SIG-M5 treated with dmso at 0.1 percent for 504 hours (cell line): ENCODE results near the gene HEXD.
"Not testable (repeated sequence)": the region's sequence is repeated elsewhere in the genome, so short reads cannot be mapped to it uniquely, and the experiment has no call there.

Experiments used
- DNase-seq: peaks from one replicate; lab custom pipeline; 2025; ENCODE audit not compliant: unreplicated experiment; lab: John Stamatoyannopoulos, UW

Gene HEXD

DNA sequence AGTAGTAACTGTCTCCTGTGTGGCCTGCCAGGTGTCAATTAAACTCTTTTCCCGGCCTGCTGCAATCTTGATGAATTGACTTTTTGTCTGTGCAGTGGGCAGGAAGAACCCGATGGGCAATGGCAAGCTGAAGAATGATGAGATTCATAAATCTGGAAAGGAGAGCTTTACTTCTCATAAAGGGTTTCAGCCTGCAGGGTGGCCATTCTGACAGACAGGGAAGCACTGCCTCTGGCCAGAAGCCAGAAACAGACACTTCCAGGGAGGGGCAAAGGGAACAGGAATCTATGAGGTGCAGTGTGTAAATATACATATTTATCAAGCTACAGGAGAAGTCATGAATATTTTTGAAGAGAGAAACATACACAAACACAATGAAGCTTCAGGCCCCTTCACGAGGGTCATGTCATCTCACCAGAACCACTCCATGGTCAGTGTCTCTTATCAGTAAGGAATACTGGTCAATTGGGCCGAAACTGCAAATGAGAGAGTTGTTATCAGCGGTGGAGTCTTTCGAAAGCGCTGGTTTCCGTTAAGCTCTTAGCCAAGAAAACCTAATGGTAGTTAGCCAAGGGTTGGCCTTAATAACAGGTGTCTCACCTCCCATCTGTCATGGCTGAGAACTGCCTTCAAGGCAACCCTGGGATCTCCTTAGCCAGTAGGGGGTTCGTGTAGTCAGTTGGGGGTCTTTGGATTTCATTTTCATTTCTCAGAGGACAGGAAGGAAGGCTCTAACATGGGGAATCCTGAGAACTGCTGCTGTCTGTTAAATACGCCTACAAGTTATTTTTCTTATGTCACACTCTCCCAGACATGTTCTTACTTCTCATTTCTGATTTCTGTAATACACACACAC is 39.2 kb downstream of the HEXD start:
- no peak for DNase-seq

DNA sequence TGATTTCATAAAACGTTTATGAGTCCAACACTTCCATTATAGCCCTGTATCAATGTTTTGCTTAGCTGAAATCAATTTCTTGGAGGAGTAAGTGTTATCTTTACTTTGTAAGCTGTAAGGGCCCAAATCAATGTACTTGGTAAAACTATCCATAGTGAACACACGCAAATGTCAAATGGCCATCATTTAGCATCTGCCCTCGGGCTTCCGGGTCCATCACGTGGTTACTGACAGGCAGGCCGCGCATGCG is 39.7 kb downstream of the HEXD start:
- peak; percentile 89 for DNase-seq

DNA sequence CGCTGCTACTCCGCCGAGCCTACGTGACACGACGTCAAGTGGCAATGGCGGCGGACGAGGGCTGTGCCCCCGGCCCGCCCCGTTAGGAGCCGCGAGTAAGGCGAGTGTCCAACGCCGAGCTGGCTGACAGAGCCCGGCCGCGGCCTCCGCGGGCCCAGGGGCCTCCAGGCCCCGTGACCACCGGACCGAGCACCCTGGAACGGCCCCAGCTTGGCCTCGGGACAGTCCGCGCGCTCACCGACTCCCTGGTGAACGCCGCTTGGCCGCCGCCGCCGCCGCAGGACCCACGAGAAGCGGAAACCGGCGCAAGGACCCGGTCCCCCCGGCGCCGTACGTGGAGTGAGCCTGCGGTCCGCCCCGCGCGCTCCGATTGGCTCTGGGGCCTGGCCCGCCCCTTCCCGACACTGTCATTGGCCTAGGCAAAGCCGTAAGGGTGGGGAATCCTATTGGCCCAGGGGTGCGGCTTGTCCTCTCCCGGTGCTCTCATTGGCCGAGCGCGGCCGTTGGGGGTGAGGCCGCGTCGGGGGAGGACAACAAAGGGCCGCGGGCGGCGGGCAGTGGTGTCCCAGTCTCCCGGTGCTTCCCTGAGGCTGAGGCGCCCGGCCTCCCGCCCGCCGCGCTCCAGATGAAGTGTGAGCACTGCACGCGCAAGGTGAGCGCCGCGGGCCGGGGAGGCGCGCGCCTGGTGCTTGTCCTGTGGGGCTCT is 40.2 kb downstream of the HEXD start, which contains the start of gene NARF:
TSS of gene NARF (plus strand) at position 563 of the 706 bp plus-strand sequence. CDS start at position 626, 63 bp downstream.
- peak; percentile 99 for DNase-seq

DNA sequence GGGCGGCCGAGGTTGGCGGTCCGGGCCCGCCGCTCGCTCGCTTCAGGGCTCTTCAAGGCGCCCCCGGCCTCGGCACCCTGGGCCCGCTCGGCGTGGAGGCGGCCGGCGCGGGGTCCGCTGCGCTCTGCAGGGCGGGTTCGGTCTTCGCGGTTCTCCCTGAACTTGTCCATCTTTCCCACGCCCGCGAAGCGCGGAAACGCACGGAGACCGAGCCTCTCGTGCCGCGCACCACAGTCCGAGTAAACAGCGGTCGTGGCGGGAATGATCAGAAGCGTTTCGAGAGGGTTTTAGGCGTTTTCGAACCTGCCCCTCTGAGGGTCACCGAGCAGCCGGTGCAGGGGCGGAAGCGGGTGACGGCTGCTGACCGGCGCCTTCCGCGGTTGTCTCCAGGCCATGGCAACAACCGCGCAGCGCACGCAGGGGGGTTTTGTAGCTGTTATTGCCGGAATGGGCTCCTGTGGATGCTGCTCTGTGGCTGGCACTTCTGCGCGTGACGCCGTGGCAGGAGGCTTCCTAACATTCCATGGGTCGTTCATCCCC is 40.8 kb downstream of the HEXD start:
- peak; percentile 16 for DNase-seq

DNA sequence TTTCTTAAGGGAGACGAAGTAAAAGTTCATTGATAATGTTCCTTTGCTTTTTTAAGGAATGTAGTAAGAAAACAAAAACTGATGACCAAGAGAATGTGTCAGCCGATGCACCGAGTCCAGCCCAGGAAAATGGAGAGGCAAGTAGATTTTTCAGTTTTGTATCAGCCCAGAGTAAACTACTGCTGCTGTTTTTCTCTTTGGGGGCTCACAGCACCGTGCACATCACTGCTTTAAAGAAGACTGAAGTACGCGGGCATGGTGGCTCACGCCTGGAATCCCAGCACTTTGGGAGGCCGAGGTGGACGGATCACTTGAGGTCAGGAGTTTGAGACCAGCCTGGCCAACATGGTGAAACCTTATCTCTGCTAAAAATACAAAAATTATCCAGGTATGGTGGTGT is 41.8 kb downstream of the HEXD start:
- not testable (repeated sequence) for DNase-seq

DNA sequence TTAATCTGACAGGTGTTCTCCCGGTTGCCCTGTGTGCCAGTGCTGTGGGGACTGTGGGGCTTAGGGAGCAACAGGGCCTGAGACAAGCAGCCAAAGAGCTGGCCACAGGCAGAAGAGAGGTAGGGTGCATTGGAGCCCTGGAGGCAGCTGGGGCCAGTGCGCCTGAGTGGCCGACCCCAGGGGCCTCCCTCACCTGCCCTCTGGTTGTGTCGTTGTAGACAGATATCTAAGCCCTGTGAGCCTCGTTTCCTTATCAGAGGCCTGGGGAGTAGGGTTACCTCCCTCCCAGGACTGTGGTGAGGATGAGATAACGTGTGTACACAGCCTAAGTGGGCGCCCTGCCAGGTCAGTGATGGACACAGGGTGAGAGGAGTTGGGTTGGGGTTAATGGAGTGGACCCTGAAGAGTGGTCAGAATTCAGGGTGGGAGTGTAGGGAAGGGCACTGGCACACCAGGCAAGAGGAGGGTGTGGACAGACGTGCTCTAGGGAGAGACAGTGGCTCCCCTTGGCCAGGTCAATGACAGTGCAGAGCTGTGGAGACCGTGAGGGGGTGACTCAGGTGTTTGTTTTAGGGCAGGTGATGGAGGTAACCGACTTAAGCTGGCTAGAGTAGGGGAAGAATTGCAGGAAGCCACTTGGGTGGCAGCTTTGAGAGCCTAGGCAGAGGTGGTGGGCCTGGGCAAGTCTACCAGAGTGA is 43.8 kb downstream of the HEXD start:
- no peak for DNase-seq

DNA sequence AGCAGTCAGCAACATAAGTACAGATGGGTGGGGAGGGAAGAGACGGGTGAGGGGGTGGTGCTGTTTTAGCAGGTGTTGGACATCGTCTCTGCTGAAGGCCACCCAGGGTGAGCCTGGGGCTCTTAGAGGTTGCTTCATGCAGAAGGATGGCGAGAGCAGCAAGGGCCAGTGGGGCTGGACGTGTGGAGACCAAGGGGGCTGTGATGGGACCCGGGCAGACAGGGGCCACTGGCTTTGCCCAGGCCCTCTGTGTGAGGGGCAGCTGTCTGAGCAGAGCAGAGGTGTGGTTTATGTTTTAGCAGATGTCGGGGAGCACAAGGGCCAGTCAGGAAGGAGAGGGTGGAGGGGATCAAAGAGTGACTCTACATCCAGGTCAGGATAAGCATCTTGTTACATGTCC is 45.2 kb downstream of the HEXD start:
- no peak for DNase-seq

DNA sequence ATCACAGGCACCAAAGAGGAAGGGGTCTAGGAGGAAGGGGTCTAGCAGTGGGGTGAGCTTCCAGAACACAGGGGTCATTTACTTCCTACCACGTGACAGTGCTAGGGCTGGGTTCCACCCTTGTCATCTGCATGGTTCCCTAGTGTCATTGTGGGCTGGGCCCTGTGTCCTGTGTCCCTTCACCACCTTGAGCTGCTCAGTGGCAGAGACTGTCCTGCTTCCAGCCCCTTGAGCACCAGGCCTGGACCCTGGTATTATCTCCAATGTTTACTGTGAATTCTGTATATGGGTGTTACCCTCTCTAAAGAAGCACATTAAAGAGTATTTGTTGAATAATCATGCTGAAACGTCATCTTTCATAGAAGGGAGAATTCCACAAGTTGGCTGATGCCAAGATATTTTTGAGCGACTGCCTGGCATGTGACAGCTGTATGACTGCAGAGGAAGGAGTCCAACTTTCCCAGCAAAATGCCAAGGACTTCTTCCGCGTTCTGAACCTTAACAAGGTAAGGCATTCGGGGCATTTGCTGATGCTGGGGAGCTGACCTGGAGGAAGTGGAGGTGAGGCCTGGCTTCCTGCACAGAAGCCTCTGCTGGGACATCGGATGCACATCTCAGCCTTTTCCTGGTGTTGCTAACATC is 45.9 kb downstream of the HEXD start:
- no peak for DNase-seq

DNA sequence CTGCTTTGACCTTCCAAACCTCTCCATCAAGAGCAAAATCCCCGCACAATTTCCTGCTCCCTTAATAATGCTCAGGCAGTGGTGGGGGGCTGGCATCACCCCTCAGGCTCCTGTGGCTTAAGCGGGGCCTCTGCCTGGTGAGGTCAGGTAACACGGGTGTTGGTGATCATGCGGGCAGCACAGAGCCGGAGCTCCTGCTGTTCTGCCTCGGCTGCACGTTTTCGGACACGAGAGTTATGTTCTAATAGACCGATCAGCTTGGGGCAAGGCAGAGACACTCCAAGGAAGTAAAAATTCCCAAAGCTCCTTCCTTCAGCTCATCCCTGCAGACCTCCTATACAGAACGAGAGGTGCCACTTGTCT is 46.4 kb downstream of the HEXD start:
- no peak for DNase-seq

DNA sequence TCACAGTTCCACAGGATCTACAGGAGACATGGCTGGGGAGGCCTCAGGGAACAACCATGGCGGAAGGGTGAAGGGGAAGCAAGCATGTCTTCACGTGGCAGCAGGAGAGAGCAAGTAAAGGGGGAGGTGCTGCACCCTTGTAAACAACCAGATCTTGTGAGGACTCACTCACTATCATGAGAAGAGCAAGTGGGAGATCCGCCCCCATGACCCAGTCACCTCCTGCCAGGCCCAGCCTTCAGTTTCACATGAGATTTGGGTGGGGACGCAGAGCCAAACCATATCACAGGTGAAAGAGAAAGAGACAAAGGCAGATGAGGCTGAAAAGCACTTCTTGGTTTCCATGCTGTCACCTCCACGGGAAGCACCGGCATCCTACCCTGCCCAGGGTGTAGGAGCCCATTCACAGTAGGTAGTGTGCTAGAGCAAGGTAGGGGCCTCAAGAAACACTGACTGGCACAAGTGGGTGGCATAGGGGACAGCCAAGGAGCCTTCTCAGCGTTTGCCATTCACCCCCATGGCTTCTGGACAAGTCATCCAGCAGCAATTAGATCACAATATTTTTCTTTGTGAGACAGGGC is 47.0 kb downstream of the HEXD start:
- DNase-seq = no peak

DNA sequence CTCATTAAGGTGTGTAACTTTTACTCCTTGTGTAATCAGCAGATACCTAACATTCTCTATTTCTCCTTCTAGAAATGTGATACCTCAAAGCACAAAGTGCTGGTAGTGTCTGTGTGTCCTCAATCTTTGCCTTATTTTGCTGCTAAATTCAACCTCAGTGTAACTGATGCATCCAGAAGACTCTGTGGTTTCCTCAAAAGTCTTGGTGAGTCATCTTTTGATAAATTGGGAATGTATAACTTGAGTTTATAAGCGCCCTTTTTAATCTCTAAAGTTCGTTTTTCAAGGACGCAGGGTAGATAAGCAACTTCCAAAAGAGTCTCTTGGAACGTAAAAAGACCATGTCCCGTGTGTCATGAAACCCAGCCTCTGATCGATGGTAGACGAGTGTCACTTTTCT is 50.5 kb downstream of the HEXD start:
- DNase-seq = no peak

DNA sequence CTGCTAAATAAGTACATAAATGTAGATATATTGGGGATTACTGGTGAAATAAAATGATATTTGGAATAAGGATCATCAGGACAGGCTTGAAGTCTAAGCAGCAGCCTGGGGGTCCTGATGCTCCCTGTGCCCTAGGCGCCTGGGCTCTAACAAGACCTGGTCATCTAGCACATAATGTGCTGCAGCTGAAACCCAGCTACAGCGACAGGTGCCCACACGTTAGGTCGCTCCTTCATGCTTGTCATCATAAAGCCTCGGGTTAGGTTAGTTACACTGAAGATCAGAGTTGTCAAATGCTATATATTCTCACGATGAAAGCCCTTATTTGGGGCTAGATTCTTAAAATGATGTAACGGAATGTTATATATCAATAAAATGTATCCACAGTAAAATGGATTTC is 51.9 kb downstream of the HEXD start:
- DNase-seq = no peak

DNA sequence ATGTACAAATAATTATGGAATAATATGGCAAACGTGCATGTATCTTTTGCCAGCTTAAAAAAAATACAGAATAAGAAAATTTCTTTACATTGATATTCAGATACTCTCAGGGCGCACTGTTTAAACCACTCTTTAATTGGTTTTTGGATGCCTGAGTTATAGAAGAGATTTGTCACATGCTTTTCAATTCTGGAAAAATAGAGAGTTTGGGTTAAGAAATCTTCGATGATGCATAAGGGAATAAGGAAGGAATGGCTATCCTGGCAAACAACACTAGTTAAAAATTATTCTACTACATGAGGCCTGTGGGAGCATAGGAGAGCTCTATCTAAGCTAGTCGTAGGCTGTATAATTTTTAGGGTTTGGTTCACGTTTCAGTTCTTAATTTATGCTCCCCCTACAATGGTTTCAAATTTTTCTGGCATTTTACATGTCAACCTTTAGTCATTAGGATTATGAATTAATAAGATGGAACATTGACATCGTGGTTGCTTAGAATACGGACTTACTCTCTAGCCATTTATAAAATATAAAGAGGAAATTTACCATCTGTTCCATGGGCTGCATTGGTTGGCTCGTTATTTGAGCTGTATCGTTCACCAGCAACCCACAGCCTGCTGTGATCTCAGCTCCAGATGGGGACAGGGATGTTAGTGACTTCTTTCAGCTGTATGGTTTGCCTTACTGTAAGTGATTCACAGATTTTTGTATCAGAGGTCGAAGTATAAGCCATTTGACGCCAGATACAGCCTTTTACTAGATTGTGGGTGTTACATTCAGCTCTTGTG is 56.3 kb downstream of the HEXD start:
- DNase-seq = no peak

DNA sequence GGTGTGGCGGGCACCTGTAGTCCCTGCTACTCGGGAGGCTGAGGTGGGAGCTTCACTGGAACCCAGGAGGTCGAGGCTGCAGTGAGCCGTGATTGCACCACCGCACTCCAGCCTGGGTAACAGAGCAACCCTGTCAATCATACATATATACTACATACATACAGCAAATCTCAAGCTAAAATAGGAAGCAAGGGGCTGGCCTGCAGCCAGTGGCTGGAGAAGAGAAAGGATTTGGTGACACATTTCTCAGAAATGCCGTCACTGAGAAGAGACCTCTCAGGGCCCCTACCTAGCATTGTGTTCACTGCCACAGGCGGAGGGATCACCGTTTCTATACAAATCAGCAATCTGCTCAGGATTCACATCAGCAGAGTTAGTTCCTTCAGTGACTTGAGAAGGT is 57.3 kb downstream of the HEXD start:
- DNase-seq = no peak

DNA sequence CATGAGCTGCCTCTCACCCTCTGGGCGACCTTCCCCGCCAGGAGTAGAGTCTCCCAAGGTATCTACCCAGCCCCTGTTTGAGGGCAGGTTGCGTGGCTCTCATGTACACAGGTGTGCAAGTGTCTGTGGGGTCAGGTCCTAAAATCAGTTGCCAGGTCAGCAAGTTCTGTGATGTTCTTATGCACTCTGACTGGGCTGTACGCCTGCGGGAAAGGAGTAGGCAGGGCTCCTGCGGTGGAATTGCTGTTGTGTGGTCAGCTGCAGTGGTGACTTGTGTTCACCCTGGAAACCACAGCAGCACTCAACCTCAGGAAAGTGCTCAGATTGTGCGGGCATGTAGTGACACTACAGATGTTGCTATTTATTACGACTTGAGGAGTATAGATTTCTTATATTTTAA is 59.8 kb downstream of the HEXD start:
- DNase-seq = no peak

DNA sequence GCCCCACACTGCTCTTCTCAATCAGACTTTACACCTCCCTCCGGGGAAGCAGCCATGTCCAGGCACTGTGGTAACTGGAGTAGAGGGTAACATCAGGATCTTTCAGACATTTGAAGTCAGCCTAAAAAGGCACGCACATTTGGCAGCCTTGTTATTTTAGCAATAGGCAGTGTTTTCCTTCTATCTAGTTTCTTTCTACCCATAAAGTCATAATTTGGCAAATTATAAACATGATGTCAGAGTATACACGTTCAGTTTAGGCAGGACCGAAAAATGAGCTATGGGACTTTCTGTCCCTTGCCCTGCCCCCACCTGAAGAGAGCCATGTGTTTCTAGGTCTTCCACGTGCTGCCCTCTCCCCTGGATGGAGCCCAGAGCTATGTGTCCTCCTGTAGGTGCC is 61.5 kb downstream of the HEXD start:
- no peak for DNase-seq

DNA sequence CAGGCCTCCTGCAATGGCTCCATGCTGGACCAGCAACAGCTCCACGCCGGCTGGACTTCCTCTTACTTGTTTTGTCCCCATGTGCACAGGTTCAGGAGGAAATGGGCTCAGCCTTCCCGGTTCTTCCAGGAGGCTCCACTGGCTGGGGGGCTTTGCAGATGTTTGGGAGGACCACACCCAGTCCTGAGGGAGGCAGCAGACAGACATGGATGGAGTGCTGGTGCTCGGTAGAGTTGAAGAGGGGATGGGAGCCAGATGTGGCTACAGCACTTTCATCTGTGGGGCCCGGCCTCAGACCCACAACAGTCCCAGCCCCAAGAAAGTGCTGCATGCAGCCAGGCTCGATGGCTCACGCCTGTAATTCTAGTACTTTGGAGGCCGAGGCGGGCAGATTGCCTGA is 62.2 kb downstream of the HEXD start:
- no peak for DNase-seq

DNA sequence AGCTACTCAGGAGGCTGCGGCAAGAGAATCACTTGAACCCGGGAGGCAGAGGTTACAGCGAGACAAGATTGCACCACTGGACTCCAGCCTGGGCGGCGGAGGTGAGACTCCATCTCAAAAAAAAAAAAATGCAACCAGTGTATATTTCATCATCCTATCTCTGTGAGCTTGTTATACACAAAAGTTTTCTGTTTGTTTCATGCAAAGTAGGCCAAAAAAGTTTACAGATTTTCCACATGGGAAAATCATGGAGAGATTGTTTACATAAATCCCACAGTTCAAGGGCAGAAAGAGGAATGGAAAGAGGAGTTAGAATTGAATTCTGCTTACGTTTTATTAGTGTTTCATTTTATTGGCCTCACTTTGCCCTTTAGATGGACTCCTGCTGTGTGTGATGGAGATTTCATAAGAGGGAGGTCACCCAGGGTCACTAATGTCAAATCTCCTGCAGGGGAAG is 65.1 kb downstream of the HEXD start:
- DNase-seq = no peak

DNA sequence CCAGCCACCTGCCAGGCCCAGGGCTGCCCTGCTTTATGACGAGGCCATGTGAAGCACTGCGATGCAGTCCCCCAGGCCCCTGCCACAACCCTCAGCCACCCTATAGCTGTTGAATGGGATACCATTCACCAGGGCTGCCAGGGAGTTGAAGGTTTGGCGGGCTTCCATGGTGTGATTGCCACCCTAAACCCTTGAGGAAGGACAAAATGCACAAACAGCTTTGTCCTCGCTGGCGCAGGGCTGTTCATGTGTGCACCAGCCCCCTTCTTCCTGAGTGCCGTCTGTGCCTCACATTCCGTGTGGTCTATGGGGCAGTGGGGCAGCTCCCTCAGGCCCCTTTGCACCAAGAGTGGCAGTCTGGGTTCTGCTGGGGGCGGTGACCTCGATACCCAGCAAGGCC is 65.7 kb downstream of the HEXD start:
- no peak for DNase-seq
